HepG2 (cell line): ENCODE measurements around the gene TRA2B. TPM values are rescaled to one million over a fixed set of nuclear protein-coding genes. Genes with fewer than 3 reads are reported as not detected.

ENCODE experiments used
- ATF7 ChIP-seq, 2 experiments: fragments of 450-650 bp in 1 of 2; sonication (generic) in 1 of 2; formaldehyde crosslinking in 1 of 2; IDR thresholded peaks; 2 replicates each; pipeline versions ENCODE4 v1.4.0 to v1.6.1; 2016 to 2020; ENCODE audit warnings: antibody characterized with exemption in 1 of 2, mild to moderate bottlenecking in 1 of 2, missing genetic modification reagents in 1 of 2
- CBX1 ChIP-seq: IDR thresholded peaks from one replicate; pipeline ENCODE4 v1.6.1; 2016; ENCODE audit warnings: antibody characterized with exemption, low read depth
- CCAR2 ChIP-seq: fragments of 200-400 bp; formaldehyde crosslinking; optimal IDR thresholded peaks from 2 replicates; pipeline ENCODE3; 2018; ENCODE audit warnings: low read depth, mild to moderate bottlenecking, low read length, moderate library complexity
- CEBPG ChIP-seq: IDR thresholded peaks from 2 replicates; pipeline ENCODE4 v1.6.1; 2016
- CREB1 ChIP-seq, 2 experiments: fragments of 450-650 bp in 1 of 2; IDR thresholded peaks; 2 replicates each; pipeline ENCODE4 v1.6.1; 2016 to 2017; ENCODE audit warnings: control low read depth in 1 of 2, mild to moderate bottlenecking in 1 of 2, missing compliant biosample characterization in 1 of 2, missing genetic modification characterization in 1 of 2
- DPF2 ChIP-seq: sonication (generic); formaldehyde crosslinking; IDR thresholded peaks from 2 replicates; pipeline ENCODE4 v1.4.0; 2020; ENCODE audit warnings: mild to moderate bottlenecking, low read depth, missing genetic modification reagents, borderline replicate concordance
- ISL2 ChIP-seq: sonication (generic); formaldehyde crosslinking; IDR thresholded peaks from 2 replicates; pipeline ENCODE4 v1.5.0; 2020; ENCODE audit warnings: missing genetic modification reagents
- MIER2 ChIP-seq: IDR thresholded peaks from 2 replicates; pipeline ENCODE4 v1.6.1; 2016; ENCODE audit warnings: missing biosample characterization, missing genetic modification reagents
- NR2F2 ChIP-seq: IDR thresholded peaks from 2 replicates; pipeline ENCODE4 v1.6.1; 2012; ENCODE audit warnings: low read depth, inconsistent platforms, borderline replicate concordance
- RAD21 ChIP-seq: fragments of 450-650 bp; formaldehyde crosslinking; IDR thresholded peaks from 2 replicates; pipeline ENCODE4 v1.5.0; 2020; ENCODE audit warnings: mild to moderate bottlenecking
- REST ChIP-seq, 2 experiments: IDR thresholded peaks; 2 replicates each; pipeline ENCODE4 v1.6.1; 2011 to 2012; ENCODE audit warnings: low read length in 2 of 2, borderline replicate concordance in 1 of 2, low read depth in 1 of 2, mild to moderate bottlenecking in 1 of 2, moderate library complexity in 1 of 2
- SP5 ChIP-seq: IDR thresholded peaks from 2 replicates; pipeline ENCODE4 v1.6.1; 2016; ENCODE audit warnings: low read depth, borderline replicate concordance
- STAG1 ChIP-seq: sonication (generic); formaldehyde crosslinking; IDR thresholded peaks from 2 replicates; pipeline ENCODE4 v1.4.0; 2020; ENCODE audit warnings: missing genetic modification reagents
- ZEB1 ChIP-seq: IDR thresholded peaks from 2 replicates; pipeline ENCODE4 v1.6.1; 2012; ENCODE audit warnings: mild to moderate bottlenecking, low read depth, inconsistent platforms; ENCODE audit not compliant: insufficient replicate concordance
- ZFP90 ChIP-seq: sonication (generic); formaldehyde crosslinking; IDR thresholded peaks from 2 replicates; pipeline ENCODE4 v1.8.0; 2022; ENCODE audit warnings: missing genetic modification reagents, mild to moderate bottlenecking, inconsistent platforms, borderline replicate concordance
- ZFP91 ChIP-seq: sonication (generic); formaldehyde crosslinking; IDR thresholded peaks from 2 replicates; pipeline ENCODE4 v1.9.0; 2022; ENCODE audit warnings: missing genetic modification reagents, mild to moderate bottlenecking, borderline replicate concordance
- ZNF235 ChIP-seq: sonication (generic); formaldehyde crosslinking; IDR thresholded peaks from 2 replicates; pipeline ENCODE4 v1.8.1; 2023; ENCODE audit warnings: mild to moderate bottlenecking, missing genetic modification reagents, borderline replicate concordance
- ZNF30 ChIP-seq: sonication (generic); formaldehyde crosslinking; IDR thresholded peaks from 2 replicates; pipeline ENCODE4 v1.5.0; 2020; ENCODE audit warnings: mild to moderate bottlenecking, missing genetic modification reagents
- ZNF337 ChIP-seq: sonication (generic); formaldehyde crosslinking; IDR thresholded peaks from 2 replicates; pipeline ENCODE4 v1.5.1; 2020; ENCODE audit warnings: missing genetic modification reagents, low read depth, mild to moderate bottlenecking, borderline replicate concordance
- ZNF781 ChIP-seq: sonication (generic); formaldehyde crosslinking; IDR thresholded peaks from 2 replicates; pipeline ENCODE4 v1.5.1; 2020; ENCODE audit warnings: borderline replicate concordance, mild to moderate bottlenecking, missing genetic modification reagents; ENCODE audit errors: not compliant biosample characterization
- ZSCAN5A ChIP-seq: sonication (generic); formaldehyde crosslinking; IDR thresholded peaks from 2 replicates; pipeline ENCODE4 v1.8.0; 2022; ENCODE audit warnings: mild to moderate bottlenecking, missing genetic modification reagents, borderline replicate concordance
- polyA plus RNA-seq, 8 experiments: library from polyadenylated mRNA; depleted of rRNA in 3 of 8; stranded (reverse) in 7 of 8; unstranded in 1 of 8; fragments of >200 nt; fragmentation: Illumina TruSeq in 4 of 8; extraction: Trizol in 4 of 8; gene quantifications; 2 replicates each; pipeline versions ENCODE4 v1.2.1 to v1.2.3, GENCODE V29; 2011 to 2016; ENCODE audit warnings: low read depth in 4 of 8, missing spikeins in 1 of 8, mixed read lengths in 1 of 8; ENCODE audit not compliant: insufficient read depth in 1 of 8
- total RNA-seq, 5 experiments: library from RNA; depleted of rRNA; stranded (reverse); fragments of >200 nt; fragmentation: Illumina TruSeq; extraction: Trizol; gene quantifications; 2 replicates each; pipeline ENCODE4 v1.2.3, GENCODE V29; 2016; ENCODE audit warnings: low read depth in 1 of 5

TRA2B gene
- total and polyA plus RNA-seq, 2 of the 13 experiments (the other 11 are each of a cell fraction or from before 2014, with no cell fraction given) = 105 to 241 TPM

GRCh38 chr3:185960522-185961288 lies 22.9 kb upstream of the TRA2B start (continued):
- TF ChIP-seq ZSCAN5A (CRISPR knock-in tag) (peak; percentile 54; the same call in 1 of the 2 replicates), ZFP90 (CRISPR knock-in tag) (no peak), SP5 (CRISPR knock-in tag) (no peak), ZNF781 (CRISPR knock-in tag) (no peak), STAG1 (CRISPR knock-in tag) (no peak), CEBPG (CRISPR knock-in tag) (peak; percentile 48), ISL2 (no peak), CREB1 (IDR thresholded peaks at IDR 0.05) (no peak), CREB1 (CRISPR knock-in tag; IDR thresholded peaks at IDR 0.05) (no peak; the same call in 1 of the 2 replicates), CBX1 (no peak), DPF2 (no peak), ZNF30 (CRISPR knock-in tag) (no peak), MIER2 (CRISPR knock-in tag) (no peak), ZNF337 (CRISPR knock-in tag) (no peak), CCAR2 (no peak), REST (IDR thresholded peaks at IDR 0.05; ENCODE audit: borderline replicate concordance in 1 of 2, low read depth in 1 of 2, low read length in 2 of 2) (peak in 1 of 2 experiments; percentile 26; a peak in 1 of 4 replicates), NR2F2 (no peak), ZEB1 (no peak), ATF7 (IDR thresholded peaks at IDR 0.05) (no peak), ATF7 (CRISPR knock-in tag; IDR thresholded peaks at IDR 0.05) (no peak), ZFP91 (CRISPR knock-in tag) (no peak), RAD21 (CRISPR knock-in tag) (no peak), ZNF235 (CRISPR knock-in tag) (no peak)
